ENCODE results near the gene NLK.

NLK gene

GRCh38 chr17:28040406-28040805 lies 2.1 kb upstream of the NLK start:
- no peak for DNase-seq (ENCODE audit: low read depth in 2 of 2)

GRCh38 chr17:28041068-28041843 lies 1.2 kb upstream of the NLK start:
- DNase-seq (ENCODE audit: low read depth in 2 of 2) = peak; percentile 98

DNA sequence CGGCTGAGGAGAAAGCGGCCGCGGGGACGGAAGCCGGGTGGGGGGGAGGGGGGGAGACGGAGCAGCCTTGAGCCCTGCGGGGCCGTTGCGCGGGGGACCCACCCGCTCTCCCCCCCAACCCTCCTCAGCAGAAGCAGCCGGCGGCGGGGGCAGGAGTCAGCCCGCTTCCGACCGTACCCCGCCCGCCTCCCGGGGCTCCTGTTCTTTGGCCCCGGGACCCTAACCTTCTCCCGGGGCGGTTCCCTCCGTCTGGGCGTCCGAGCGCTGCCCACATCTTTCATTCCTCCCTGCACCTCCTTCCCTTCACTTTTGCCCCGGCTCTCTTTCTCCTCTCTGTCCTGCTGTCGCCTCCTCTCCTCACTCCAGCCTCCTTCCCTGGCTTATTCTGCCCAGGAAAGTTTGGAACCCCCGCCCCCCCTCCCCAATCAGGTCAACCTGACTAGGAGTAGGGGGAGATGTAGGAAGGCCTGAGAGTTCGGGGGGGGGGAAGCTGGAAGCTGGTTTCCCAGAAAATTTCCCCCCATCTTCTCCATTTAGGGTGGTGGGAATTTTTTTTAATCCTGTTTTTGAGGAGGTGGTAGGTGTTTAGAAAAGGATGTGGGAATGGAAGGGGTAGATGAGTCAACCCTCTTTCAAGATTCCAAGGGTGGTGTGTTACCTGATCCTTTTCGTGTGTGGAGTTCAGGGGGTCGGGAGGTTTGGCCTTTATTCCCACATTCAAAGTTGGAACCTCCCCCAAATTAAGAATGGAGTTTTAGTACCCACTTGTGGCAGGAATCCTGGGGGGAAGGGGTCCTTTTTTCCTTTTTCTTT lies 427 bp upstream of the NLK start:
- DNase-seq (ENCODE audit: low read depth in 2 of 2) = no peak

- no peak for DNase-seq (ENCODE audit: low read depth in 2 of 2)
Observed at GRCh38 chr17:28042721-28043291, 329 bp downstream of the NLK start.

- no peak for DNase-seq (ENCODE audit: low read depth in 2 of 2)
Observed at GRCh38 chr17:28043296-28043695, 819 bp downstream of the NLK start.

- DNase-seq (ENCODE audit: low read depth in 2 of 2) = no peak
Observed at GRCh38 chr17:28043741-28044140, 1.3 kb downstream of the NLK start.

DNA sequence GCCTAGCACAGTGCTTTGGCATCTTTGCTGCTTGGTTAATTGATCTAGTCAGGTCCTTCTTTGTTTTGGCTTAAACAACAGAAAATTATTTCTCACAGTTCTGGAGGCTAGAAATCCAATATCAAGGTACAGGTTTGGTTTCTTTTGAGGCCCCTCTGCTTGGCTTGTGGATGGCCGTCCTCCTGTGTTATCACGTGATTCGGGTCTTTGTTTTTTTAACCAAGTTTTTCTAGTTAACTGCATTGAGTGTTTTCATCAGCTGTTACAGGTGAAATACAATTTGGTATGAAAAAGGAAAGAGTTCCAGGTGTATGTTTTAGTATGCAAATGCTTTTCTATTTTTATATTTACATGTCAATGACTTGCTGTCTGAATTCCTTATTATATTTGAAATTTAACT lies 2.8 kb downstream of the NLK start:
- no peak for DNase-seq (ENCODE audit: low read depth in 2 of 2)

- no peak for DNase-seq (ENCODE audit: low read depth in 2 of 2)
Observed at GRCh38 chr17:28046034-28046825, 3.8 kb downstream of the NLK start.

GRCh38 chr17:28047806-28048205 lies 5.3 kb downstream of the NLK start:
- no peak for DNase-seq (ENCODE audit: low read depth in 2 of 2)

DNA sequence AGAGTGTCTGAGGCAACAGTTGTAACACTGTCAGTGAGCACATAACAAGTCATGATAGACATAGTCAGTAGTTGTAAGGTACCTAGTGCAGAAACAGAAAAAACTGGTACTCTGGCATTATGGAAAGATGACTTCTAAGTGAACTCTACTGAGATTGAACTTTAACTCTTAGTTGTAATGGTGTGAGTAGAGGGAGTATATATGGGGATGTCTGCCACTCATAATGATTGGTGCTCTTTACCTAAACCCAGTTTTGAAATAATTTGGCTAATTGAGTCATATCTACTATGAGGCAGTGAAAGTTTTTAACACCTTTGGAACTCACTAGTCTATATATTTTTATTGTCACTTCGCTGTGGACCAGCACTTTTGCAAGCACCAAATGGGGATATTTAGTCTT lies 6.6 kb downstream of the NLK start:
- no peak for DNase-seq (ENCODE audit: low read depth in 2 of 2)

DNA sequence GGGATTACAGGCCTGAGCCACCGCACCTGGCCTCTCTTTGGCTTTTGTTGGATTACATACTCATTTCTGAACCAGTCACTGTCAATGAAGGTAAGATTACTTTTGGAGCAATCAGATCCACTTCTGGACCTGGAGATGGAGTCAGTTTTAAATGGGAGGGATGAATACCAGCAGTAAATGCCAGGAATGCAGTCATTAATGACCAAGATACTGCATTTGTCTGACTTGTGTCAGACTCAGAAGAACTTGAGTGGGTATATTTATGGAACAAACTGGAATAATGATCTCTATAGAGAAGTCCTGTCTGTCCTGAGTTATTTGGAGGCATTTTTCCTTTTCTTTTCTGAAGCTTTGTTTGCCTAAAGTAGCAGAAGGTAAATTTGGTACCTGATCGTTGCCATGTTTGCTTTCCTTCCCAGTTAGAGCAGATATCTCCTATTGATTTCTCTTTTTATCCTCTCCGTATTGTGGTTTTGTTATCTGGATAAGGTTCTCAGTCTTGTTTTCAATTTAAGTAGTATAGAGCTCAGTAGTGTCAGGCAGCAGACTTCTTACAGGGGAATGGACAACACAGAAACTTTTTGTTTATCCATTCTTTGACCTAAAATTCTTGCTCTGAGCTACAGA lies 10.7 kb downstream of the NLK start:
- no peak for DNase-seq (ENCODE audit: low read depth in 2 of 2)

DNA sequence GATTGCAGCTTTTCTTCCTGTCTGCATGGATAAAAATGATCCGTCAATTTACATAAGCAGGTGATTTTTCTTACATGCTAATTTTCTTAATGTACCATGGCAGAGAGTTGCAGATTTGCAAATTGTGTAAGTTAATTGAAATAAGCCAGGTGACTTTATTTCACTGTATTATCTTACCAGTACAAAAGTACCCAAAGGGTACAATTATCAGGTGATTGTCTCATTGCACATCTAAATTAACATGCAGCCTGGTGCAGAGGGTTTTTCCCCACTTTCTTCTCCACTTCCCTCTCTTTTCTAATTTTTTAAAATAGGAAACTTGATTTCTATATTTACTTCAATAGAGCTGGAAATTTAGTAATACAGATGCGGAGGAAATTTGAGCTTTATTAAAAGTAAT lies 11.2 kb downstream of the NLK start:
- DNase-seq (ENCODE audit: low read depth in 2 of 2) = no peak

DNA sequence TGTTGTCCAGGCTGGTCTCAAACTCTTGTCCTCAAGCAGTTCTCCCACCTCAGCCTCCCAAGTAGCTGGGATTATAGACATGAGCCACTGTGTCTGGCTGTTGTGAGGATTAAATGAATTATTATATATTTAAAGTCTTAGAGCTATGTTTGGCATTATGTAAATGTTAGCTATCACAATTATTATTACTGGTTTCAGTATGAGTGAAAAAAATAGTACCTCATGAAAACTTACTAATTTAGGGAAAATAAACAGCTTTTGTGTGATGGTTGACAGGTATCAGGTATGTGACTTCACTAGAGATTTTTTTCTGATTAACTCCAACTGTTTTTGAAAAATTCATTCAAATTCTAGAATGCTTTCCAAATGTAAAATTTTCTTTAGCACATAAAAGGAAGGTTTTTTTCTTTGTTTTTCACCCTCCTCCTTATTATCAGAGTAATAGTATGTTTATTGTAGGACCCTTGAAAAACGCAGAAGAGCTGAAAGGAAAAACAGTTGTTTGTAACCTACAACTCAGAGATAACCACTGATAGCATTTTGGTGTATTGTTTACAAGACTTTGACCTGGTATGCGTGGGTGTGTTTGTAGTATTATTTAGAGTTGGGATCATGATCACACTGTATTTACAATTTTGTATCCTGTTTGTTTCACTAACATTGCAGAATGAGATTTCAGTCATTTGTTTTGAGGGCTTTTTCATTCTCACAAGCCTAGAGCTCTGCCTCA lies 13.2 kb downstream of the NLK start:
- DNase-seq (ENCODE audit: low read depth in 2 of 2) = no peak

GRCh38 chr17:28056276-28056620 lies 13.8 kb downstream of the NLK start:
- no peak for DNase-seq (ENCODE audit: low read depth in 2 of 2)

DNA sequence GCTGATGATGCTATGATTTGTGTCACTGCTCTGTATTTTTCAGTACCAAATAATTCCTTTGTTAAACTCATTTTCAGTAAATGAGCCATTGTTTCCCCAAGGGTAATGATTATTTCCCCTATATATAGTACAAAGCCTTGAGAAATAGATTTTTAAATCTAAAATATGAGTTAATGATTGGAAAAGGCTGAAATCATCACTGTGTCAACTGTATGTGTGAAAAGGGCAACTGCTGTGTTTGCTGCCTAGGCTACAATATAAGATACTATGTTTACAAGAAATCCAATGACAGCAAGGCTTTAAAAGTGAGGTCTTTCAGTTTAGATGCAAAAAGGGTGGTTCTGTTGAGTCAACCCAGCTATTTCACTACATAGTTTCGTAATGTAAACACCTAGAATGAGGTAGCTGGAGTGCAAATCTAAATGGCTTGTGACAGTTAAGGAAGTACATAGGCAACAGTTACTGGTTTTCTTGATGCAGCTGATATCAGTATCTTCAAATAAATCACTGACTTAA lies 15.3 kb downstream of the NLK start:
- no peak for DNase-seq (ENCODE audit: low read depth in 2 of 2)

GRCh38 chr17:28059675-28060074 lies 17.2 kb downstream of the NLK start:
- no peak for DNase-seq (ENCODE audit: low read depth in 2 of 2)

DNA sequence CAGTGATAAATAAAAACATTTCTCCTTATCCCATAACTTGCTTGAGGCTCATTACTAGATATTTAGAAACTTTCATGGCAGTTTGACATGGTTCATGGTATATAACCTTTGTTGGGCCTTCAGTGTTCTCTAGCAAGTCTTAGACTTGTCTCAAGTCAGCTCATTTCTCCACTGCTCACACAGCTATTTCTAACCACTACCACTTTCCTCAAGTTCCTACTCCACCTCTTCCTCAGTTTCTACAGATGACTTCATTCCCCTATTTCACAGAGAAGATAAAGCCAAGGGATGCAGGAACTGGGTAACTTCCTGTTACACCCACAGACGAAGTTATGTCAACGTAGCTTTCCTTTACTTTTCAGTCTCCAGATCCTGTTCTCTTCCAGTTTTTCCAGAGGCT lies 23.2 kb downstream of the NLK start:
- DNase-seq (ENCODE audit: low read depth in 2 of 2) = no peak

DNA sequence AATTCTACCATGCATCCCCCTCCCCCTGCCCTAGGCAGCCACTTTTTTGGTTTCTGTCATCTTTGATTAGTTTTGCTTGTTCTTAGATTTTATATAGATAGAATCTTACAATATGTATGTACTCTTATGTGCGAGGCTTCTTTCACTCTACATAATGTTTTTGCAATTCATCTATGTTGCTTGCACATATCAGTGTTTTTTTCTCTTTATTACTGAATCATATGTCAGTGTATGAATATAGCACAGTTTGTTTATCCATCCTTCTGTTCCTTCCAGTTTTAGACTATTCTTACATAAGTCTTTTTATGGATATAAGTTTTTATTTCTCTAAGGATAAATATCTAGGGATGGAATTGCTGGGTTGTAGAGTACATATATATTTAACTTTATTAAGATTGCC lies 26.6 kb downstream of the NLK start:
- DNase-seq (ENCODE audit: low read depth in 2 of 2) = no peak

DNA sequence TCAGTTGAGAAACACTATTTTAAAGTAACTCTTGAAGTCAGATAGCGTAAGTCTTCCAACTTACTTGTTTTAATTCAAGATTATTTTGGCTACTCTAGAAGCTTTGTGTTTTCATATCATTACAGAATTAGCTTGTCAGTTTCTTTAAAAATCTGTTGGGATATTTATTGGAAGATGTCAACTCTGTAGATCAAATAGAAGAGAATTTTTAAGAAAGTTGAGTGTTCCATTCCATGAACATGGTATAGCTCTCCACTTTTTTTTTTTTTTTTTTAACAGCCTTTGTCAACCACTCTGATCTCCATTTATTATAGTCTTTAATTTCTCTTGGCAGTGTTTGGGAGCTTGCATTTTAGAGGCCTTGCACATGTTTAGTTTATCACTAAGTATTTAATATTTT lies 28.7 kb downstream of the NLK start:
- no peak for DNase-seq (ENCODE audit: low read depth in 2 of 2)

DNA sequence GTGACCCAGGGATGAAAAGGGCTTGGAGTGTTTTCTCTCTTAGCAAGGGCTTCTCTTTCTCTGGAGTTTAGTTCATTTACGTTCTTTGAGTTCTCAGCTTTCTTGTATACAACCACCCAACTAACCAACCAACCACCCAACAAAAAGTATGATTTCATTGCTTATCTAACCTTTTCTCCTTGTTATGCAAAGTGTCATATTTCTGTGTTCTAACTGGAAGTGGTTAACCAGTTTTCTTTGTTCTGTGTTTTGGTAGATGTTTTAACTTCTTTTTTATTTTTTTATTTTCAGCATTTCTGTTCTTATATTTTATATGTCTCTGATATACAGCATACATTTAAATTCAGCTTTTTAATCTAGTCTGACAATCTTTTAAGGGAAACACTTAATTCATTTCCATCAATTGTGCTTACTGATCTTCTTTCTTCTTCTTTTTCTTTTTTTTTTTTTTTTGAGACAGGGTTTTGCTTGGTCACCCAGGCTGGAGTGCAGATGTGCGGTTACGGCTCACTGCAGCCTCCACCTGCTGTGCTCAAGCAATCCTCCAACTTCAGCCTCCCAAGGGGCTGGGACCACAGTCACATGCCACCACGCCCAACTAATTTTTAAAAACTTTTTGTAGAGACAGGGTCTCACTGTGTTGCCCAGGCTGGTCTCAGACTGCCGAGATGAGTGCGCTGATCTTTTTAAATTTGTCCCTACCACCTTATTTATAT lies 29.6 kb downstream of the NLK start:
- DNase-seq (ENCODE audit: low read depth in 2 of 2) = no peak
